Activated T-helper 1 cell treated with Interleukin-2 at 50 U/mL for 16 hours (primary cell): ENCODE data around the gene LTA4H.

ENCODE experiments used
- DNase-seq: peaks from one replicate; pipeline ENCODE4 v3.0.0-alpha.2; 2020; ENCODE audit warnings: low read depth

Gene LTA4H

DNA sequence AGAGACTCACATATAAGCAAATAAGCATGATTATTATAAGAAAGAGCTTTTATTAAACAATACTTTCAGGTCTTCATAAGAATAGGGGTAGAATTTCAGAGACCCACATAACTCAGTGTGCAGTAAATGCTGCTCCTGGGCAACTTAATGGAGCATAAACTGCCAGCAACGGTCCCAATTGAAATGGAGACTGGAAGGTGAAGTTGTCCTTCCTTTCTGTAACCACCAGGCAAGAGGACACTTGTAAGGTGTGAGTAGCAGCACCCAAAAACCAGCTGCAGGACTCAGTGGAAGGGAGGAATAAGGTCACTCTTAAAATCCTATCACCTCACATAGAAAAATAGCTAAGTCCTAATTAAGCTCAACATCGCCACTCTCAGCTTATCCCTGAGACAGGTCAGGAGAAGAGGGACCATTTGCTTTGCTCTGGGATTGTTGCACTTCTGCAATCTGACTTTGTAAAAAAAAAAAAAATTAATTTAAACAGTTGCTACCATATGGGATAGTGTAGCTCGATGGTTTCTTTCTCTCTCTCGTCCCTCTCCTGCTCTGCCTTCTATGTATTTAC, 22.7 kb upstream of the LTA4H start:
- no peak for DNase-seq

DNA sequence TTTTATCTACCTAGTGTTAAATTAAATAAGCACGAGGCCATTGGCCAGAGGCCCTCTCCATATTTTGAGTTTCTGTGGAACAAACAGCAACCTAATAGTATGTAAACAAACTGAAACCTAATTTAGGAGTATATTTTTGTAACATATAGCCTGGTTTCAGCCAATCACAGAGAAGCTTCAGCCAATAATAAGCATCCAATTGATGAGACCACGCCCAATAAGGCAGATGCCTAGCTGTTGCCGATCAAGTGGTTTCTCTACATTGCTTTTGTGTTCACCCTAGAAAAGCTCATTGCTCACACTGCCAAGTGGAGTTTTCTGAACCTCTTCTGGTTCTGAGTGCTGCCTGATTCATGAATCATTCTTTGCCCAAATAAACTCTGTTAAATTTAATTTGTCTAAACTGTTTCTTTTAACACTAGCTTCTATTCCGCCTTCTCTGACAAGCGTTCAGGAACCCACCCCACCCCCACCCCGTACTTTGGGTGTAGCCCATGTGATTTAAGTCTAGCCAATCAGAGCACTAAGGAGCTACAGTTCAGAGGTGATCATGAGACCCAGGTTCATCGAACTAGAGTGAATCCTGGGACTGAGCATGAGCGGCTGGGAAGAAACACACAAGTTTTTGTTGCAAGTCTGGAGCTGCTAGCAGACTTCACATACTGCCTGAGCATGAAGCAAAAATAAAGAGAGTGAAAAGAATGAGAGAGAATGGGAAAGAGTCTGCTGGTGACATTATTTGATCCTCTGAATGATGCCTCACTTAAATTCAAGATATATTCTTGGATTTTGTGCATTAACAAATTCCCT, 21.5 kb upstream of the LTA4H start:
- DNase-seq = no peak

DNA sequence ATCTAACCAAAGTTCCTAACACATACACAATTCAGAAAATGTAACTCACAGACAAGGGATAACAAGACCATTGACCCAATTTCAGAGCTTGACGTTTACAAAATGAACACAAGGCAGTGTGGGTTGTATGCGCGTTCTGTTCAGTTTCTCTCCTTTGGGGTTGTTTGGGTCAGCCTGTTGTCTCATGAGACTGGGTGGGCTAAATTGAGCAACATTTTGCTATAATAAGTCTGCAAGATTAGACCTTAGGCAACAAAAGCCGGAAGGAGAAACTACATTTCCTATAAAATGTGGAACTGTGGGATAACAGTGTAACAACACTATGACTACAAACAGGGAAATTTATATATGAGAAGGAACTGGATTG, 18.8 kb upstream of the LTA4H start:
- DNase-seq = no peak

DNA sequence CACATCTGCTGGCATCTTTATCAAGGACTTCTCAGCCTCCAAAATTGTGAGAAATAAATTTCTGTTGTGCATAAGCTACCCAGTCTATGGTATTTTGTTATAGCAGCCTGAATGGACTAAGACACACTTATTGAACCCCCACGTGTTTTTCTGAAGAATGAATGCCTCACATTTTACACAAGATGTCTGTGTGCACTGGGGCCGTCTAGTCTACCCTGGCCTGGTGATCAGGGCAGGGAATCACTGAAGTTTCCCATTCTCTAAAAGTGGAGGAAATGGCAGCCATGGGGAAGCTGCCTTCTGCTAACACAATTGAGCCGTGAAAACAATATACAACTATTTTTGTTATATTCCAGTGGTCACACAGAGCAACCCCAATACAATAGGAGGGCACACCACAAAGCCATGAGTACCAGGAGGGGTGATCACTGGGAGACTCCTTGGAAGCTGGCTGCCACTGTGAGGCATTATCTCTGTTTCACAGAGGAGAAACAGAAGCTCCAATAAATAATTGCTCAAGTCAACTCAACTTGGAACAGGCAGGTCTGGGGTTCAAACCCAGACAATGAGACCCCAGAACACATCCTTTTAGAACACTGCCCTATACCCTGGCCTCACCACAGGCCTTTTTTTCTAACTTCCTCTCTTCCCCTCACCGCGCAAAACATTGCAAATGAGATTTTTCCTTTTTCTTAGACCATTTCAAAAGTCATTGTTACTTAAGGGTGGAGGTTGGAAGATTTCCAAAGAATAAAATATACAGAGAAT, 18.3 kb upstream of the LTA4H start:
- no peak for DNase-seq

DNA sequence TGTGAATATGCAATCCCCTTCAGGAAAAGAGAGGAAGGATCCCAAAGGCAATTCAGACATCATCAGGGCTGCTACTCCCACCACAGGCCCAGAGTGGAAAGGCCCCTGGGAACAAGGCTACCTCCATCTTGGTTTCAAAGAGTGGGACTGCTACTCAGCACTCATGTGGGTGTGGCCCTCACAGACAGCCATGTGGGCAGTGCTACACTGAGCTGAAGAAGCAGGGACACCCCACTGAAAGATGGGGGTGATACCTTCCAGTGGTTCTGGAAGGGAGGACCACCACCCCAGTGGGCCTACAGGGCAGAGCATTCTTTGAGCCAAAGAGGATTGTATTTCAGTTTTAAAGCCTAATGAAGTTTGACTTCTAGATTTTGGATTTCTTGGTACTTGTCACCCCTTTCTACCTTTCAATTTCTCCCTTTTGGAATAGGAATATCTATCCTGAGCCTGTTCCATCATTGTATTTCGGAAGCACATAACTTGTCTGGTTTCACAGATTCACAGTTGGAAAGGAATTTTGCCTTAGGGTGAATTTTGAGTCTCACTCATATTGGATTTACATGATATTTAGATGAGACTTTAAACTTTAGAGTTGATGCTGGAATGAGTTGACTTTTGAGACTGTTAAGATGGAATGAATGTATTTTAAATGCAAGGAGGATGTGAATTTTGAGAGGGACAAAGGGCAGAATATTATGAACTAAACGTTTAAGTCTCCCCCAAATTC, 16.5 kb upstream of the LTA4H start:
- no peak for DNase-seq

DNA sequence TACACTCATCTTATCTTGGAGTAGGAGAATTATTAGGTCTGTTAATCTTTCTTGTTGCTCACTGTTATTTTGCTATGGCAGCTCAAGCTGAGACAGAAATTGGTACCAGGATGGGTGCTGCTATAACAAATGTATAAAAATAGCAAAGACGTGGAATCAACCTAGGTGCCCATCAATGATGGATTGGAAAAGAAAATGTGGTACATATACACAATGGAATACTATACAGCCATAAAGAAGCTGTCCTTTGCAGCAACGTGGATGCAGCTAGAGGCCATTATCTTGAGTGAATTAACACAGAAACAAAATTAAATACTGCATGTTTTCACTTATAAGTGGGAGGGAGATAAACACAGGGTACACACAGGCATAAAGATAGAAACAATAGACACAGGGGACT, 14.8 kb upstream of the LTA4H start:
- no peak for DNase-seq

DNA sequence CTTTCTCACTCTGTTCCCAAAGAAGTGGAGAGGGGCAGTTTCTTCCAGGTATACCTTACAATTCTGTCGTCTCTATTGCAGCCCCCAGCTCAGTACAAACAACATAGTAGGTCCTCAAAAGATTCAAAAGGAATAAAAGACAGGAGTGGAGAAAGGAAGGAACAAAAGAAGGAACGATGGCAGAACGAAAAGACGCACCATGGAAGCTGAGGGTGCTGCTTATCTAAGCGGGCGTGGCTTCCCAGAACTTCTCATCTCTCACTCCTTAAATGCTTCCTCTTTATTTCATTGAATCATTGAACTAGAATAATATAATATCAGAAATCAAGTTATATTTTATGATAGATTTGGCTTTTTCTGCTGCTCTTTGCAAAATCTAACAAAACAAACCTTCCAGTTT, 13.7 kb upstream of the LTA4H start:
- no peak for DNase-seq

DNA sequence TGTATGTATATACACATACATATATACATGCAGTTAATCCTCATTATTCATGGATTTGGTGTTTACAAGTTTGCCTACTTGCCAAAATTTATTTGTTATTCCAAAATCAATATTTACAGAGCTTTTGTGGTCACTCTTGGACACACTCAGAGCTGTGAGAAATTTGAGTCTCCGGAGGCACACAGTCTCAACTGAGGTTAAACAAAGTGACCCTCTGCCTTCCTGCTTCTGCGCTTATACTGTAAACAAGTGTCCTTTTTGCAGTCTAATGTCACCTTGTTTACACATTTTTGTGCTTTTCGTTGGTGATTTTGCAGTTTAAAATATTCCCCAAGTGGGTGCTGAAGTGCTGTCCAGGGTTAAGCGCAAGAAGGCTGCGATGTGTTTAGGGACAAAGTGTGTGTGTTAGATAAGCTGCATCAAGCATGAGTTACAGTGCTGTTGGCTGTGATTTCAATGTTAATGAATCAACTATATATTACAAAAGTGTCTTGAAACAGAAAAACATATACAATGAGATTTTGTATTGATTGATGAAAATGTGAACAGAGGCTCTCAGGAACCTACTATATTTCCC, 13.1 kb upstream of the LTA4H start:
- DNase-seq = no peak

DNA sequence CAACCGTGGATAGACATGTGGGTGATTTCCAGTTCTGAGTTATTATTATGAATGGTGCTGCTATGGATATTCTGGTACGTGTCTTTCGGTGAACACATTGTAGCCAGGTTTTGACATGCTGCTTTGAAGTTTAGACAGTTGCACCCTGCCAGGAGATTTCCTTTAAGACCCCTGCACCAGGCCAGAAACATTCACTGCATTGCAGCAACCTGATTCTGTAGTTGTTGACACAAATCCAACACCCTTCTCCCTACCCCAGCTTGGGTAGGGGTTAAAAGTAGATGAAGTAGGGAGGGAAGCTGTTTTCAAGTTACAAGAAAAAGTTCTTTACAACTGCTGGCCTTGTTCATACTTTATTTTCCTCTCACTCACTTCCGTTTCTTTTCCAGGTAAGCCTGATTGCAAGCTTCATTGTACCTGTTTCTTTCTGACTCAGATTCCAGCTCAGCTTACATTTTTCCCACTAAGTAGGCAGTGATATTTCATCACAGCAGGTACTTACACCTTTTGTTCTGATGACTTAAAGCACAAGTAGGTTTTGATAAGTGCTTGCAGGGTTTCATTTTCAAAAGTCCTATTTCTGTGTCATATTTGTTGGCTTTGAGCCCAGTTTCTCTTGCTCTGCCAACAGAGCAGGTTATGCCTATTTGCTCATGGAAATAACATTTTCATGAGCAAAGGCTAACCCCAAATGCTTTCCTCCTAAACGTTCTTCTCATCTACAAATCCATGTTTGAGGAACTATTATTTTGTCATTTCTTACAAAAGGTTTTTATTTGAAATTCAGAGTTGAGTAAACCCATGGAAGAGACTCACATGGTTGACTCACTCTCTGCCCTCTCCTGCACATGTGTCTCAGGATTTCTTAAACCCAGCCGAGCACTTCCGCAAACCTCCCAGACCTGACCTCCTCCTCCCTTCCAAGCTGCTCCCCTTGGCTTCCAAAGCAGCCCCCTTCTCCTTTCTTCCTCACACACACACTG, 12.1 kb upstream of the LTA4H start:
- no peak for DNase-seq

DNA sequence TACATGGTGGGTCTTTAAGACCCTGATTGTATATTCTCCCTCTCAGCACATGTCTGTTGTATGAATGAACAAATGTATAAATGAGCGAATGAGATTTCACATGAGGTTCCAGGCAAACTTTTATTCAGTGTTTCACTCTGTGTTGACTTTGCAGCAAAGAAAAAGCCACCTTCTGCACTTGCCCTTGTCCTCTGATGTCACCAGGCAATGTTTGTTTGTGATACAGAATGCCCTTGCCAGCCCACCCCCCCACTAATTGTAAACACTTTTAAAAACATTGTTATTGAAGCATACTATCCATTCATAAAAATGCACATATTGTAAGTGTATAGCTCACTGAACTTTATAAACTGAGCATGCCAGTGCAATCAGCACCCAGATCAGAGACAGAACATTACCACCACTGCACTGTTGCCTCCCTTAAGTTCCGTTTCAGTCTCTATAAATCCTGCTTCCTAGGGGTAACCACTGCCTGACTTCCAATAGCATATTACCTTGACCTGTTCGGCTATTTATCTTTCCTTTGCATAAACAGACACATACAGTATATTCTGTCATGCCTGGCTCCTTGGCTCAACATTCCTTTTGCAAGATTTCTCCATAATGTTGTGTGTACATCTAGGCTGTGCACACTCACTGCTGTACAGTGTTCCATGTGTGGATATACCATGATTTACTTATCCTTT, 11.3 kb upstream of the LTA4H start:
- no peak for DNase-seq

DNA sequence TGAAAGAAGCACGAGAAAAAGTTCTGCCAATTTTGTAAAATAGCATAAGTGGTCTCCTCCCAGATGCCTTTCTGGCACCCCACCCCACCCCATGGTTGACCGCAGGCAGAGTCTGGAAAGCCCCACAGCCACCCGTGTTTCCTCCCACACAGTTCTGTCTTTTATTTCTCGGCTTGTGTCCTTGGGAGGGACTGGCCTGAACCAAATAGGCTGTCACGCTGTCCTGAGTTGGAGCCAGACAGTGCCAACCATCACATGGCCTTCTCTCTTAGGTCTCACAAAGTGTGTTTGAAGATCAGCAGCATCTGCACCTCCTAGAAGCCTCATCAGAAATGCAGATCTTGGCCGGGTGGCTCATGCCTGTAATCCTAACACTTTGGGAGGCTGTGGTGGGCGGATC, 10.2 kb upstream of the LTA4H start:
- DNase-seq = no peak

DNA sequence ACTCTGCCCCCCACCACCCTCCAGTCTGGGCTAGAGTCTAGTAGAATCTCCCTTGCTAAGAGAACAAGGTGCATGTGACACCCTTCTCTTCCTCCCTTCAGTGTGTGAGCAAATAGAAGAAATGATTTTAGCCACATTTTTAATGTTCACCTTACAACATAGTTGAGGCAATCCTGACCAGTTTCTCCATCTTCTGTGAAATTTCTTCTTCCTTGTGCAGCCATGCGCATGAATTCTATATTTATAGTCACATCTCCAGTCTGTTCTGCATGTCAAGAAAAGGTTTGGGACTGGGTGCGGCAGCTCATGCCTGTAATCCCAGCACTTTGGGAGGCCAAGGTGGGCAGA, 9.5 kb upstream of the LTA4H start:
- DNase-seq = no peak

DNA sequence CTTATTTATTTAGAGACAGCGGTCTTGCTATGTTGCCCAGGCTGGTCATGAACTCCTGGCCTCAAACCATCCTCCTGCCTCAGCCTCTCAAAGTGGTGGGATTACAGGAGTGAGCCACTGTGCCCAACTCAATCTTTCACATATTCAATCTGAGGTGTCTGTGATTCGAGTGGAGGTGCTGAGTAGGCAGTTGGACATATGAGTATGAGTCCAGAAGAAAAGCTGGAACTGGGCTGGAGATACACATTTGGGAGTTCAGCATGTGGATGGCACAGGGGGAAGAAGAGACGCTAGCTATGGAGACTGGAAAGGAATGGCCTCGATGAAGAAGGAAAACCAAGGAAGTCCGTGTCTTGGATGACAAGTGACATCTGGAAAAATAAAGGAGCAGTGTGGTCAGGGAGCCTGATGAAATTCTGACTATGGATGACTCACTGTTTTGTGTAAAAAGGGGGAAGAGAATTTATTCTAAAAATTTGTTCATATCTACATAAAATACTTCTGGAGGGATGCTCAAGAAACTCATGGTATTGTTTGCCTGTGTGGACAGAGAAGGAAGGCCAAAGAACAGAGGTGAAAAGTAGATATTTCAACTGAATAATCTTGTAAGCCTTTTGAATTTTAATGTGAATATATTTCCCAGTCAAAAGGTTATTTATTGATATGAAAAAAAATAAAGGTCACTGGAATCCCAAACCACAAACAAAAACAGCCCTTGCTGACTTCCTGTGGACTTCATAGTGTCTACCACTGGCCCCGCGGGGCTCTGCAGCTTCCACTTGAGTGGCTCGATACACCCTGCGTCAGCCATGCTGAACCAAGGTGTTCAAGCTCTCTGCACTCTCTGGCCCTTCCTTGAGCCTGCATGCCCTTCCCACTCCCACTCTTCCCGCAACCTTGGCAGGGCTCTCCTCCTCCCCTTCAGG, 8.9 kb upstream of the LTA4H start:
- DNase-seq = no peak

DNA sequence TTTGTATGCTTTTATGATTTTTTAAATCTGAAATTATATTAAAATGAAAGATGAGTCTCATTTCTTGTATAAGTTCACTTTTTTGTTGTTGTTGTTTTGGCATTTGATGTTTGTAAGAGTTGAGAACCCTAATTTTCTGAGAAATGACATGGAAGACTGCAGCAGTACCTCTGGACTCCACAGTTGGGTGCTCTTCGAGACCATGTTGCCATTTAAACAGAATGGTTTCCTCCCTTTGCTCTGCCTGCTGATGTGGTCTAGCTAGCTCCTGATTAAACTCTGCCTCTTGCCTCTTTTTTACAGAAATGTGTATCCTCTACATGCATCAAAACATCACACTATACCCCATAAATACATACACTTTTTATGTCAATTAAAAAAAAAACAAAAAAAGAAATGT, 5.8 kb upstream of the LTA4H start:
- DNase-seq = no peak

DNA sequence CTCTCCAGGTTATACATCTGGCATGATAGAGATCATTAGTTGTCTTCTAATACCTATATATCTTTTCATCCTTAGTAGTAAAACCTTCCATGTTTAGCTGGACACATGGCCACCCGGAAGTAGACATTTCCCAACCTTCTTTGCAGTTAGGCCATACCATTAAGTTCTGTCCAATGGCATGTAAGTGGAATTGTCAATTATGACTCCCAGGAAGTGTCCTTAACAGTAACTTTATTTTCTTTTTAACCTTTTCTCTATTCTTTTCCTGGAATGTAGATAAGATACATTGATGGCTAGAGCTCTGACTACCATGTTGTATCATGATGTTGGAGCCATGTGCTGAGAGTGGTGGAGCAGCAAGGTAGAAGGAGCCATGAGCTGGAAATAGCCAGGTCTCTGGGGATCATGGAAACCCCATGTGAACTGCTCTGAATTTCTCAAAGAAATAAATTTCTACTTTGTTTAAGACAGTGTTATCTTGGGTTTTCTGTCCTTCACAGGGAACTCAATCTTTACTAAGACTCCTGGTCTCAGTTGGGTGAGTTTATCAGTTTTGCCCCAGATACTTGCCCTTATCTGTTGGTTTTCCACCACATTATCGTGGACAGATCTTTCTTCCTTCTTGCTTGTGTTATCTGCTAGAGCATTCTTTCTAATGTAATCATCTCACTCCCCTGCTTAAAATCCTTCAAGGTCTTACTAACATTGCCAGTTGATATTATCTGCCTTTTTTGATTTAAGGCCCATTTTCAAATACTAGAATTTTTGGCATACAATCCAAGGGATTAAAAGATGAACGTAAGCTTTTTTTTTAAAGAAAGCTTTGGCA, 5.1 kb upstream of the LTA4H start:
- DNase-seq = no peak

DNA sequence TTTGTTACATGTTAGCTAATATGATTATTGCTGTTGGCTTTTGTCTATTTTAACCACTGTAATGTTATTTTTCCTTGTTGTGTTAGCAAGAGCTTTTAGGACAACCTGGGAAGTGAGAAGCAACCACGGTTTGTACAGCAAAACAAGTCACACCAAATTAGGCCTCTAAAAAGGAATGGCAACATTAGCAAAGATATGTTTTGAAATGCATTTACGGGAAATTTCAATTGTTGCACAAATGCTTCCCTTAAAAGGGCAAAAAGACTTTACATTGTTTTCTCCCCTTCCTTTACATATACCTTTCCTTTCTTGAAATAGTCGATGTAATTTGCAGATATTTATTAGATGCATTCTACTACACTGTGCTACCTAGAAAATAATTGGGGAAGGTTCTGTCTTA, 4.1 kb upstream of the LTA4H start:
- DNase-seq = no peak

DNA sequence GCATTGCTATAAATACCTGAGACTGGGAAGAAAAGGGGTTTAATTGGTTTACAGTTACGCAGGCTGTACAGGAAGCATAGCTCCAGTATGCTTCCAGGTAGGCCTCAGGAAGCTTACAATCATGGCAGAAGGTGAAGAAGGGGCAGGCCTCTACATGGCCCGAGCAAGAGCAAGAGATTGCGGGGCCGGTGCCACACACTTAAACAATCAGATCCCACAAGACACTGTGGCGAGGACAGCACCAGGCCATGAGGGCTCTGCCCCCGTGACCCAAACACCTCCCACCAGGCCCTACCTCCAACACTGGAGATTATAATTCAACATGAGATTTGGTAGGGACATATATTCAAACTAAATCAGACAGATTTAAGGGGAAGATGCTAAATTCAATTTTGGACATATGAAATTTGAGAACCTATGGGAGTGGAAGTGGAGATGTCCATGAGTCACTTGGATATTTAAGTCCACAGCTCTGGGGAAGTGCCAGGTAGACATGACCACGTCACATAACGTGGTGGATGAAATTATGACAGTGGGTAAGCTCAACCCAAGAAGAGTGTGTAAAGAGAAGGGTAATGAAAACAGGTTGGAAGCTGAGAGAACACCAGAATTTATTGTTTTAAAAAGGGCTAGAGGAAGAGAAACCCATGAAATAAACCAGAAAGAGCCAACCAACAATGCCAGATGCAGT, 1.5 kb upstream of the LTA4H start:
- DNase-seq = no peak
